Measurements from ENCODE around the gene GRIN2D. TPM values are rescaled to one million over a fixed set of nuclear protein-coding genes. Genes with fewer than 3 reads are reported as not detected.

Gene GRIN2D
- total RNA-seq, 1 donor from 2014 or later: under 0.01 TPM

GRCh38 chr19:48351341-48351752, 42.1 kb upstream of the GRIN2D start:
- peak; percentile 27 for DNase-seq (ENCODE audit: low read depth)
- no peak for FAIRE-seq
- Histone ChIP-seq H3K4me3 (ENCODE audit: low read depth, low read length) (no peak overlapping the region), H3K36me3 (ENCODE audit: control insufficient read depth, insufficient read depth, low read length) (no peaks in the 10 kb centered on the region), H3K27me3 (ENCODE audit: control insufficient read depth, insufficient read depth, low read length) (no peaks in the 10 kb centered on the region)
- TF ChIP-seq CTCF (IDR thresholded peaks at IDR 0.05; ENCODE audit: insufficient read depth, low read length, severe bottlenecking): peak; percentile 81

GRCh38 chr19:48353677-48354076, 39.8 kb upstream of the GRIN2D start:
- H3K27me3 ChIP-seq (ENCODE audit: control insufficient read depth, insufficient read depth, low read length): no peaks in the 10 kb centered on the region
- FAIRE-seq (no peak), DNase-seq (ENCODE audit: low read depth) (no peak)
- H3K36me3 ChIP-seq (ENCODE audit: control insufficient read depth, insufficient read depth, low read length): no peaks in the 10 kb centered on the region
- no peak overlapping the region for H3K4me3 ChIP-seq (ENCODE audit: low read depth, low read length)
- TF ChIP-seq CTCF (IDR thresholded peaks at IDR 0.05; ENCODE audit: insufficient read depth, low read length, severe bottlenecking): no peak

- no peak overlapping the region for H3K4me3 ChIP-seq (ENCODE audit: low read depth, low read length)
- FAIRE-seq: no peak
Measured at GRCh38 chr19:48354332-48354992, 39.0 kb upstream of the GRIN2D start.

GRCh38 chr19:48355365-48355954, 38.0 kb upstream of the GRIN2D start:
- FAIRE-seq (no peak), DNase-seq (ENCODE audit: low read depth) (no peak)
- no peak overlapping the region for H3K4me3 ChIP-seq (ENCODE audit: low read depth, low read length)
- TF ChIP-seq CTCF (IDR thresholded peaks at IDR 0.05; ENCODE audit: insufficient read depth, low read length, severe bottlenecking): no peak
- H3K36me3 ChIP-seq (ENCODE audit: control insufficient read depth, insufficient read depth, low read length): no peaks in the 10 kb centered on the region
- H3K27me3 ChIP-seq (ENCODE audit: control insufficient read depth, insufficient read depth, low read length): no peaks in the 10 kb centered on the region

More at GRCh38 chr19:48354332-48354992, 39.0 kb upstream of the GRIN2D start:
- Histone ChIP-seq H3K36me3 (ENCODE audit: control insufficient read depth, insufficient read depth, low read length) (no peaks in the 10 kb centered on the region), H3K27me3 (ENCODE audit: control insufficient read depth, insufficient read depth, low read length) (no peaks in the 10 kb centered on the region)
- no peak for TF ChIP-seq CTCF (IDR thresholded peaks at IDR 0.05; ENCODE audit: insufficient read depth, low read length, severe bottlenecking)
- no peak for DNase-seq (ENCODE audit: low read depth)

- H3K36me3 ChIP-seq (ENCODE audit: control insufficient read depth, insufficient read depth, low read length): no peaks in the 10 kb centered on the region
- H3K4me3 ChIP-seq (ENCODE audit: low read depth, low read length): no peak overlapping the region
- DNase-seq (ENCODE audit: low read depth): no peak
- no peak for TF ChIP-seq CTCF (IDR thresholded peaks at IDR 0.05; ENCODE audit: insufficient read depth, low read length, severe bottlenecking)
- no peaks in the 10 kb centered on the region for H3K27me3 ChIP-seq (ENCODE audit: control insufficient read depth, insufficient read depth, low read length)
- FAIRE-seq: no peak
Measured at GRCh38 chr19:48359123-48359522, 34.3 kb upstream of the GRIN2D start.

Data from bronchial epithelial cell (primary cell).